GM13977 (cell line): ENCODE measurements around the gene FCHSD2.

Experiments used
- DNase-seq: peaks from one replicate; pipeline ENCODE4 v3.0.0; 2012; ENCODE audit warnings: low spot score
- in situ Hi-C: fragments of 300-500 bp; cut with MboI; formaldehyde crosslinking; loops from one replicate; pipeline ENCODE4 v1.12.0; 2022; ENCODE audit warnings: low sequenced_read_pairs, low pct_unique_long_range_greater_than_20kb, mixed read lengths, inconsistent platforms; ENCODE audit not compliant: unreplicated experiment
- TF ChIP-seq, protein P1 (sequence below): IDR thresholded peaks from 2 replicates; pipeline ENCODE4 v1.5.1; 2012; ENCODE audit warnings: mild to moderate bottlenecking, control low read depth; ENCODE audit not compliant: insufficient read depth; ENCODE audit errors: extremely low read depth, missing control alignments

Gene FCHSD2

DNA sequence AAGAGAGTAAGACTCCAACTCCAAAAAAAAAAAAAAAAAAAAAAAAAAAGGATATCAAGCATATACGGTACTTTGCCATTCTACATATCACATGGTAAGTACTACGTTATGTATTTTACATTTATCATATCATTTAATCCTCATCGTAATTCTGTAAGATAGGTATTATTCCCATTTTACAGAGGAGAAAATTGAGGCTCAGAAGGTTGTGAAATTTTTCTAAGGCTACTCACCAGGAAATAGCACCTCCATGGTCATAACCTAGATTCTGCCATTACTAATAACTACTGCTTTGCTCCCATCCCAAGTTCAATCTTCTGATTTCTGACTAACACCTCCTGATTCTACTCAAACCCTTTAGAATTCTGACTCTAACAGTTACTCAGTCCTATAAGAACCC is 138.0 kb downstream of the FCHSD2 start:
- in situ Hi-C loops: no loop called here
- TF ChIP-seq, protein P1, sequence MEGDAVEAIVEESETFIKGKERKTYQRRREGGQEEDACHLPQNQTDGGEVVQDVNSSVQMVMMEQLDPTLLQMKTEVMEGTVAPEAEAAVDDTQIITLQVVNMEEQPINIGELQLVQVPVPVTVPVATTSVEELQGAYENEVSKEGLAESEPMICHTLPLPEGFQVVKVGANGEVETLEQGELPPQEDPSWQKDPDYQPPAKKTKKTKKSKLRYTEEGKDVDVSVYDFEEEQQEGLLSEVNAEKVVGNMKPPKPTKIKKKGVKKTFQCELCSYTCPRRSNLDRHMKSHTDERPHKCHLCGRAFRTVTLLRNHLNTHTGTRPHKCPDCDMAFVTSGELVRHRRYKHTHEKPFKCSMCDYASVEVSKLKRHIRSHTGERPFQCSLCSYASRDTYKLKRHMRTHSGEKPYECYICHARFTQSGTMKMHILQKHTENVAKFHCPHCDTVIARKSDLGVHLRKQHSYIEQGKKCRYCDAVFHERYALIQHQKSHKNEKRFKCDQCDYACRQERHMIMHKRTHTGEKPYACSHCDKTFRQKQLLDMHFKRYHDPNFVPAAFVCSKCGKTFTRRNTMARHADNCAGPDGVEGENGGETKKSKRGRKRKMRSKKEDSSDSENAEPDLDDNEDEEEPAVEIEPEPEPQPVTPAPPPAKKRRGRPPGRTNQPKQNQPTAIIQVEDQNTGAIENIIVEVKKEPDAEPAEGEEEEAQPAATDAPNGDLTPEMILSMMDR: no peak

DNA sequence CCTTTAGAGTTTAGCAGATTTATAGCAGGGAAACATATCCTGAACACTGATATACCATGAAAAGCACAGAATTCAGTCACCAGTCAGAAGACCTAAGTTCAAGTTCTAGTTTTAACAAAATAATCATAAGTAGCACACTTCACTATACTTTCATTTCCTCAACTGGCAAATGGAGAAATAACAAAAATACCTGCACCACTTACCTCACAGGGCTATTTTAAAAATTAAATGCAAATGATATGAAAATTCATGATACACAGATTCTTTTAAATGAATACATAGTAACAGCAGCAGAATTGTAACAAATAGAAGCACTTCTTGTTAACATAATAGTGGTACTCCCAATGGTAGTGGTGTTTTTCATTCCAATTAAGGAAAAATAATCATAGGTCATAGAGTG is 139.0 kb downstream of the FCHSD2 start:
- TF ChIP-seq, protein P1: no peak
- in situ Hi-C loops: no loop called here
- DNase-seq: peak; percentile 24

More for the DNA sequence above, 138.0 kb downstream of the FCHSD2 start:
- DNase-seq: no peak

DNA sequence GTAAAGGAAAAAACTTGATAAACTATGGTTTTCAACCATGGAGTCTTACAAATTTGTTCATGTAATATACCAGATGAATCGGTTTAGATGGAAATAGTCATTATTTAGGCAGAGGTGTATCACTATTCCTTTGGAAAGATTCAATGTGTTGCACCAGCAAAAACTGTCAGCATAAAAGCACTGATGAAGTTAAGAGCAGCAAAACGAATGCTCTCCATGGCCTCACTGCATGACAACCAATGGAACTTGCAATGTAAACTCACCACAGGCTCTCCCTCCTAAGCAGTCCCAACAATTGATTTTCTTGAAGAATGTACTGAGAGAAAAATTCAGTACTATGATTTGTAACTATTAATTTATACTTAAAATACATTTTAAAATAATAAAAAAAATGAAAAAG is 139.9 kb downstream of the FCHSD2 start:
- TF ChIP-seq, protein P1: no peak
- in situ Hi-C loops: no loop called here

DNA sequence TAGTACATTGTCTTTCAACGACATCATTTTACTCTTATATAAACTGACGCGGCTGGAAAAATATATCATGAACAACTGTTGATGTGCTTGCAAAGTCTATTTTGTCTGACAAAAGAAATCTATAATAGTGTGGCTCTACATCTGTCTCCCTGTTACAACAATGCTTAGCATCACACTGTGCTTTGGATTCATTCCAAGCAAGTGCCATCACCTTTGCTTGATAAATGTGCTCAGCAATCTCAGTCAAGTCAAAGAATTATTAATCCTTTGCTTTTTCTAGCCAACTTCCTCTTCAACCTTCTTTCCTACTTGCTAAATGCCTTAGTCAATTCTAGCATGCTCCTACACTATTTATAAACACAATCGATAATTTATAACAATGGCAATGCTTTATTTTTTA is 140.5 kb downstream of the FCHSD2 start:
- TF ChIP-seq, protein P1: no peak
- in situ Hi-C loops: no loop called here
- no peak for DNase-seq

More for the DNA sequence above, 139.9 kb downstream of the FCHSD2 start:
- DNase-seq: no peak

DNA sequence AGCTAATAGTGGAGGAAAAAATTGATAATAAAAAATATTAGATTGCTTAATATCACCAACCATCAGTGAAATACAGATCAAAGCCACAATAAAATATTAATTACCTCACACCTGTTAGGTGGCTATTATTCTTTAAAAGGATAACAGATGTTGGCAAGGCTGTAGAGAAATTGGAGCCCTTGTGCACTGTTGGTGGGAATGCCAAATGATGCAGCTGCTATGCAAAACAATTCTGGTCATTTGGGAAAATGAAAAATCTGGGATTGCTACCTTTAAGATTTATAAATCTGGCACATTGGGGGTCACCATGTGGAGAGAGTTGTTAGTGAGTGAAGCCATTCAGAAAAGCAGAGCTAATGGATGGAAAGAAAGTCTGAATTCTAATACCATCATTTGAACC is 143.4 kb downstream of the FCHSD2 start:
- in situ Hi-C loops: no loop called here
- TF ChIP-seq, protein P1: no peak
- no peak for DNase-seq

DNA sequence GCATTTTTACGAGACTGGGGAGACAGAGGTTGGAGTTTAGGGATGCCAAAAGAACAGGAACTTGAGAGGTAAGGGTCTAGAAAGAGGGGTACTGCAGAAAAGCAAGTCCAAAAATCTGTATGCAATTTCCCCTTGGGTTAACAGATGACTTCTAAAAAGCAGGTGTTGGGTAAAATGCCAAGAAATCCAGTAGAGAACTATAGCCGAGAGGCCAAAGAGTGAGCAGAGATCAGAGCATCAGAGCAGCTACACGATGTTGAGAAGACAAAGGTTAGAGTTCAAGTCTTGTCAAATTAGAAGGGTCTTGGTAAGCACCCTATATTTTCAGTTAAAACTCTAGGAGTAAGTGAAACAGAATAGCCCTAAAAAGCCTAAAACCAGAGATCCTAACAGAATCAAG is 145.2 kb downstream of the FCHSD2 start:
- DNase-seq: no peak
- TF ChIP-seq, protein P1: no peak
- in situ Hi-C loops: no loop called here

DNA sequence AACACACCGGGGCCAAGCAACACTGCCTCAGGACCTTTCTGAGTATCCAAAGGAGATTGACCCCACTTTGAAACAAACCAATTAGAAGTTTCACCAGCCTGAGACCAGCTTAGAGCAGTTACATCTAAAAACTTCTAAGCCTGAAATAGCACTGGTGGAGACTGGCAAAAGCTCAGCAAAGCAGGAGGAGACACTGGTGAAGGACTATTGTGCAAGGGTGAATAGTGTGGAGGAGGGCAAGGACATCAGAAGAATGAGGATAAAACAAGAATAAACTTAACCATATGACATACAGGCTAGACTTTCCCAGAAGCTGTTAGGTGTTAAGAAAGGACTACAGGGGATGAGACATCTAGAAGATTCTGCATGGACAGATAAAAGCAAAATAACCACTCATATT is 152.4 kb downstream of the FCHSD2 start:
- in situ Hi-C loops: no loop called here

More for the DNA sequence above, 152.4 kb downstream of the FCHSD2 start:
- DNase-seq: no peak
- TF ChIP-seq, protein P1: no peak
